Ovary (tissue), 9 donors: ENCODE data around the gene DCX. TPM values are rescaled to one million over a fixed set of nuclear protein-coding genes. Genes with fewer than 3 reads are reported as not detected.

Experiments used
- DNase-seq, 5 donors: peaks; one replicate each; pipeline ENCODE4 v3.0.0-alpha.2; 2019 to 2020
- H3K27ac ChIP-seq, 2 donors: fragments of 200-600 bp; one replicate each; pipeline versions ENCODE4 v1.5.1 to v1.8.0; 2019 to 2022
- H3K27me3 ChIP-seq: fragments of 200-600 bp; one replicate; pipeline ENCODE4 v1.8.0; 2022
- H3K36me3 ChIP-seq: fragments of 200-600 bp; sonication (generic); one replicate; pipeline ENCODE4 v1.5.1; 2019
- H3K4me1 ChIP-seq: one replicate; pipeline ENCODE4 v1.8.1; 2013; ENCODE audit warnings: mild to moderate bottlenecking, moderate library complexity; ENCODE audit not compliant: insufficient read depth
- H3K4me3 ChIP-seq: fragments of 200-600 bp; sonication (generic); one replicate; pipeline ENCODE4 v1.5.1; 2017
- H3K9me3 ChIP-seq, 2 donors: fragments of 200-600 bp in 1 of 2; sonication (generic) in 1 of 2; one replicate each; pipeline versions ENCODE4 v1.5.1 to v1.8.1; 2013 to 2019; ENCODE audit warnings: mild to moderate bottlenecking in 1 of 2, moderate library complexity in 1 of 2
- EP300 ChIP-seq: sonication (generic); formaldehyde crosslinking; IDR thresholded peaks from one replicate; pipeline ENCODE4 v1.6.1; 2017; ENCODE audit warnings: antibody characterized with exemption
- POLR2A ChIP-seq: fragments of 450-650 bp; IDR thresholded peaks from one replicate; pipeline ENCODE4 v1.6.1; 2017; ENCODE audit warnings: antibody characterized with exemption, mild to moderate bottlenecking, moderate library complexity
- WGBS, 3 donors: extraction: QIAGEN DNeasy Blood & Tissue Kit in 1 of 3; methylation state at CpG; one replicate each; pipeline versions ENCODE4 v1.1.5 to v1.1.7; 2013 to 2017; 5-methylcytosine and 5-hydroxymethylcytosine counted together
- intact Hi-C, 4 donors: fragments of 100-400 bp; cut with DNase I; formaldehyde crosslinking; loops; one replicate each; pipeline versions ENCODE4 v1.11.0 to v1.15.1; 2022 to 2023
- polyA plus RNA-seq, 2 donors: library from polyadenylated mRNA; stranded (reverse); fragments of 200-250 nt in 1 of 2; fragments of 350-450 nt in 1 of 2; fragmentation: Illumina TruSeq in 1 of 2; extraction: RNeasy Lipid Tissue Mini Kit (QIAGEN cat#74804) in 1 of 2; gene quantifications; one replicate each; pipeline ENCODE4 v1.2.3, GENCODE V29; 2013 to 2014
- total RNA-seq, 7 donors: library from RNA; depleted of rRNA in 2 of 7; stranded (reverse); fragments of >200 nt in 2 of 7; fragmentation: NEBNext Ultra II Directional in 3 of 7; extraction: Animal tissue kit (Norgen Biotek cat#: 25700) in 3 of 7; gene quantifications; one replicate each; pipeline versions ENCODE4 v1.1.0 to v1.2.4, GENCODE V29; 2016 to 2023
- TF ChIP-seq, protein P1 (sequence below), 3 donors: fragments of 450-650 bp in 2 of 3; fragments of 200-600 bp in 1 of 3; IDR thresholded peaks; one replicate each; pipeline versions ENCODE4 v1.5.1 to v1.8.0; 2016 to 2022; ENCODE audit warnings: antibody characterized with exemption in 3 of 3, mild to moderate bottlenecking in 1 of 3
- donor health status: DM: no; HTN: no; CAD: no; lungs with moderate emphysema.
- donor health status: DM: no; HTN: no; CAD: no.
- donor health status: Bipolar disorder and iron deficiency.
- donor health status: DM: yes; HTN: yes; CAD: no.
- donor health status: DM: no; HTN: no; CAD: no.
- donor health status: DM: yes; HTN: yes; CAD: no.

The DCX gene
- total and polyA plus RNA-seq, 9 donors = 0.02 to 0.22 (median 0.09) TPM; not detected in 3

DNA sequence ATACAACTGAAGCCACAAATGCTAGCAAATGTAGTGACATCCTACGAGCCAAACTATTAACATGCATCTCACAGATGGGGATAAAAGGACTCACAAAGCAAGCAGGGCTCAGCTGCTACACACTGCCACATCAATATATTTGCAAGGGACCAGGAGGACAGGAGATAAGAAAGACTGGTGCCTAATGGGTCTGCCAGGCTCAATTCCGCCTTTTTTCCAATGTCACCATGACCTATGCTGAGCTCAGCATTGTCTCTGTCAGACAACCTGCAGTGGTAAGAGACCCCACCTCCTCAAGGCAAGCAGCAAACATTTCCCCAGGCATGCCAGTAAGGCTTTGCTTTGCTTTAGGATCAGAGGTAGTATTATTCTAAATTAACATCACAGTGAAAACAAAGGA is 435 bp downstream of the DCX start:
- Histone ChIP-seq H3K4me1 (no peaks in the 10 kb centered on the region), H3K27me3 (no peaks in the 10 kb centered on the region), H3K36me3 (no peaks in the 10 kb centered on the region), H3K9me3 (no peaks in the 10 kb centered on the region), H3K27ac (no peak overlapping the region), H3K4me3 (no peak overlapping the region)
- TF ChIP-seq POLR2A (no peak), EP300 (no peak)
- TF ChIP-seq, protein P1, sequence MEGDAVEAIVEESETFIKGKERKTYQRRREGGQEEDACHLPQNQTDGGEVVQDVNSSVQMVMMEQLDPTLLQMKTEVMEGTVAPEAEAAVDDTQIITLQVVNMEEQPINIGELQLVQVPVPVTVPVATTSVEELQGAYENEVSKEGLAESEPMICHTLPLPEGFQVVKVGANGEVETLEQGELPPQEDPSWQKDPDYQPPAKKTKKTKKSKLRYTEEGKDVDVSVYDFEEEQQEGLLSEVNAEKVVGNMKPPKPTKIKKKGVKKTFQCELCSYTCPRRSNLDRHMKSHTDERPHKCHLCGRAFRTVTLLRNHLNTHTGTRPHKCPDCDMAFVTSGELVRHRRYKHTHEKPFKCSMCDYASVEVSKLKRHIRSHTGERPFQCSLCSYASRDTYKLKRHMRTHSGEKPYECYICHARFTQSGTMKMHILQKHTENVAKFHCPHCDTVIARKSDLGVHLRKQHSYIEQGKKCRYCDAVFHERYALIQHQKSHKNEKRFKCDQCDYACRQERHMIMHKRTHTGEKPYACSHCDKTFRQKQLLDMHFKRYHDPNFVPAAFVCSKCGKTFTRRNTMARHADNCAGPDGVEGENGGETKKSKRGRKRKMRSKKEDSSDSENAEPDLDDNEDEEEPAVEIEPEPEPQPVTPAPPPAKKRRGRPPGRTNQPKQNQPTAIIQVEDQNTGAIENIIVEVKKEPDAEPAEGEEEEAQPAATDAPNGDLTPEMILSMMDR (IDR thresholded peaks at IDR 0.05) = no peak
- DNase-seq = no peak
- 29 to 53% (median 39%) methylated on average over 2 of the region's 2 CpGs for WGBS, 3 donors
- intact Hi-C loops = no loop called here

DNA sequence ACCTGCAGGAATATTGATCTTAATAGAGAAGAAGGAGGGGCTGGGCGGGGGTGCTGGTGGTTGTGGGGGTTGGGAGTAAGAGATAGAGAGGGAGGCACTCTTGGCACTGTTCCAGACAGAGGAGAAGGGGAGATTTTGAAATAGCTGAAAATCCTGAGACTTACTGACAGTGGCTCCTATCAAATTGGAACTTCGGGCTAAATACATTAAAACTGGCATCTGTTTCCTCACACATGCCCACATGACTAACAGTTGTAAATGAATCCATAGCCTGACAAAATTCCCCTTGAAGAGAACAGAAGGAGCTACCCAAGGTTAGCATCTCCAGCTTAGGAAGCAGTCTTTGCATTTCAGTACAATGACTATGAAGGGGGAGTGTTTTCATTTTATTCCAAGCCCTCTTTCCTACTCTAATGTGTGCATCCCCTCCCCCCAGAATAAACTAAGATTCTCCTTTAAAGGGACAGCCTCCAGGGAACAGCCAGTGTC is 1.4 kb downstream of the DCX start:
- no peaks in the 10 kb centered on the region for H3K4me1 ChIP-seq
- H3K27me3 ChIP-seq = no peaks in the 10 kb centered on the region
- no peak for DNase-seq
- intact Hi-C loops = no loop called here
- no peak overlapping the region for H3K4me3 ChIP-seq
- no peaks in the 10 kb centered on the region for H3K36me3 ChIP-seq
- 16 to 24% (median 22%) methylated on average over 2 of the region's 2 CpGs for WGBS, 3 donors
- no peak overlapping the region for H3K27ac ChIP-seq
- TF ChIP-seq POLR2A (no peak), EP300 (no peak)
- TF ChIP-seq, protein P1 (IDR thresholded peaks at IDR 0.05) = no peak
- no peaks in the 10 kb centered on the region for H3K9me3 ChIP-seq

DNA sequence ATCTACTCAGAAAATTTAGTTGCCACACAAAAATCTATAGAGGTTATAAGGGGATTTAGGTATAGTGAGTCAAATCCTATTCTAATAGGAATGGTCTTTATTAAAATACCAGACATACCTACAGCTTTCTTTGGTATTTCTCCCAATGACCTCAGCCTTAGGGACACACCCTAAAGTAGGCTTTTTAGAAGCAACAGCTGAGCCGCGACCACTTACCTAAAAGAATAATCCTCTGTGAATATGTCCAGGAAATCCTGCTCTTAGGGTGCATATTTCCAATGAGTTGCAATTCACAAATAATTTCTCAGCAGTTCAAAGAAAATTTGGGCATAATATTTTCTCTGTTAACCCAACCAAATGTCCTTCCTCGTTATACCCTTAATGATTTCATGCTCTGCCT is 2.7 kb downstream of the DCX start:
- TF ChIP-seq EP300 (no peak), POLR2A (no peak)
- TF ChIP-seq, protein P1 (IDR thresholded peaks at IDR 0.05) = no peak
- Histone ChIP-seq H3K4me1 (no peaks in the 10 kb centered on the region), H3K4me3 (no peak overlapping the region), H3K36me3 (no peaks in the 10 kb centered on the region), H3K27me3 (no peaks in the 10 kb centered on the region), H3K9me3 (no peaks in the 10 kb centered on the region), H3K27ac (no peak overlapping the region)
- intact Hi-C loops = no loop called here
- no peak for DNase-seq
- WGBS, 3 donors = 68 to 71% (median 71%) methylated on average over 3 of the region's 3 CpGs

DNA sequence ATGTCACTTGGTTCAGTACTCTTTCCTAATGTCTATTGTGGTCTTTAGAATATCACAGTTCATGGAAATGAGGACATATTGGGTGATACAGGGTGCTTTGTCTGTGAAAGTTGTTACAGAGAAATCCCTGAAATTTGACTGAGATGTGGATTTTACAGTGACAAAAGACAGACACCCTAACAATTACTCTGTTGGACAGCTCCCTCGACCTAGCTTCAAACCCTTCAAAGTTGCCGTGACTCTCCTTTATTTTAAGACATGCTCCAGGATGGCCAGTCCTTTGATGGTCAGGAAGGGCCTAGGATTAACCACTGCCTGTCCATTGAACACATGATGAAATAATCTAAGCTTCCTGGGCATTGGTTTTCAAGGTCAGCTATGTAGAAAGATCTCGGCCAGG is 4.0 kb downstream of the DCX start:
- no peaks in the 10 kb centered on the region for H3K36me3 ChIP-seq
- TF ChIP-seq, protein P1 (IDR thresholded peaks at IDR 0.05) = no peak
- TF ChIP-seq POLR2A (no peak), EP300 (no peak)
- H3K4me3 ChIP-seq = no peak overlapping the region
- no peak for DNase-seq
- no peaks in the 10 kb centered on the region for H3K9me3 ChIP-seq
- H3K4me1 ChIP-seq = no peaks in the 10 kb centered on the region
- 20 to 35% (median 21%) methylated on average over 3 of the region's 3 CpGs for WGBS, 3 donors
- H3K27me3 ChIP-seq = no peaks in the 10 kb centered on the region
- intact Hi-C loops = no loop called here
- H3K27ac ChIP-seq = no peak overlapping the region

DNA sequence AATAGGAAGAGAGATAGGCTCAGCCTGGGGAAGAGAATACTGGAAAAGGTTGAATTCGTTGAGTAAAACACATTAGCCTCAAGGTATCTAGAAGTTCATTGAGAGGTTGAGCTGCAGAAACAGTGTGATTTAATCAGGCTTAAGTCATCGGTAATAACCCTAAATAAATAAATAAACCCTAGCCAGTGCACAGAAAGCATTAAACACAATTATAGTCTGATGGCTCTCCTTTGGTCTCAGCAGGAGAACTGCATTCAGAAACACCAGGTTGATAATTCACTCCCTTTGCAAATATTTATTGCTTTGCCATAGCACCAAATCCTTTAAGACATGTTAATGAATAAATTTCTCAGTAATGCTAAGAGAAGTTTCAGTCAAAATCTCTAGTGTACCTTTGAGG is 9.6 kb downstream of the DCX start:
- DNase-seq = no peak
- no peaks in the 10 kb centered on the region for H3K4me1 ChIP-seq
- H3K27me3 ChIP-seq = no peaks in the 10 kb centered on the region
- intact Hi-C loops = no loop called here
- no peaks in the 10 kb centered on the region for H3K36me3 ChIP-seq
- TF ChIP-seq EP300 (no peak), POLR2A (no peak)
- TF ChIP-seq, protein P1 (IDR thresholded peaks at IDR 0.05) = no peak
- H3K9me3 ChIP-seq = no peaks in the 10 kb centered on the region
- 48 to 54% (median 50%) methylated on average over 2 of the region's 2 CpGs for WGBS, 3 donors
- no peak overlapping the region for H3K27ac ChIP-seq
- H3K4me3 ChIP-seq = no peak overlapping the region
